Endodermal cell (in vitro differentiated cells): Measurements from ENCODE around the gene TBC1D16. TPM values are rescaled to one million over a fixed set of nuclear protein-coding genes. Genes with fewer than 3 reads are reported as not detected.

Experiments
- DNase-seq: peaks from one replicate; pipeline ENCODE4 v3.0.0-alpha.2; 2017
- H3K27ac ChIP-seq: 2 replicates; pipeline ENCODE4 v1.5.1; 2013; ENCODE audit warnings: mild to moderate bottlenecking, low read depth, low read length, moderate library complexity
- H3K27me3 ChIP-seq: 2 replicates; pipeline ENCODE4 v1.6.1; 2013; ENCODE audit warnings: mild to moderate bottlenecking, low read length, moderate library complexity; ENCODE audit not compliant: insufficient read depth, control insufficient read depth, poor library complexity, severe bottlenecking
- H3K36me3 ChIP-seq: 2 replicates; pipeline ENCODE4 v1.7.0; 2013; ENCODE audit warnings: mild to moderate bottlenecking, low read length, moderate library complexity; ENCODE audit not compliant: control insufficient read depth, insufficient read depth
- H3K4me1 ChIP-seq: one replicate; pipeline ENCODE4 v1.7.0; 2013; ENCODE audit warnings: low read length; ENCODE audit not compliant: control insufficient read depth, insufficient read depth
- H3K4me3 ChIP-seq: 2 replicates; pipeline ENCODE4 v1.5.1; 2013; ENCODE audit warnings: mild to moderate bottlenecking, low read length, moderate library complexity
- H3K9ac ChIP-seq: 2 replicates; pipeline ENCODE4 v1.6.1; 2013; ENCODE audit warnings: mild to moderate bottlenecking, low read length, moderate library complexity; ENCODE audit not compliant: poor library complexity, severe bottlenecking; ENCODE audit errors: extremely low read depth
- H3K9me3 ChIP-seq: 2 replicates; pipeline ENCODE4 v1.6.1; 2013; ENCODE audit warnings: mild to moderate bottlenecking, low read length, moderate library complexity; ENCODE audit not compliant: control insufficient read depth
- H3K27ac Mint-ChIP-seq: 2 replicates; pipeline ENCODE4 v1.8.0; 2020; ENCODE audit warnings: mixed read lengths
- H3K27me3 Mint-ChIP-seq: 2 replicates; pipeline ENCODE4 v1.8.0; 2021; ENCODE audit warnings: mild to moderate bottlenecking, mixed read lengths; ENCODE audit not compliant: insufficient read depth
- H3K36me3 Mint-ChIP-seq: 2 replicates; pipeline ENCODE4 v1.8.0; 2020; ENCODE audit warnings: low read depth, mixed read lengths
- H3K4me1 Mint-ChIP-seq: 2 replicates; pipeline ENCODE4 v1.8.0; 2020; ENCODE audit warnings: mixed read lengths
- H3K4me3 Mint-ChIP-seq: 2 replicates; pipeline ENCODE4 v1.8.0; 2020; ENCODE audit warnings: mild to moderate bottlenecking, moderate library complexity, mixed read lengths
- H3K9me3 Mint-ChIP-seq: 2 replicates; pipeline ENCODE4 v1.8.0; 2020; ENCODE audit warnings: mild to moderate bottlenecking, mixed read lengths
- CTCF ChIP-seq: fragments of 200-600 bp; sonication (generic); conservative IDR thresholded peaks from 2 replicates; pipeline ENCODE4 v1.5.0; 2021; ENCODE audit warnings: antibody characterized with exemption, mild to moderate bottlenecking
- WGBS, 2 experiments: methylation state at CpG; one replicate each; pipeline versions ENCODE4 v1.1.5 to v1.1.7; 2013; ENCODE audit warnings: missing lambda C conversion rate in 2 of 2, mixed read lengths in 1 of 2; ENCODE audit not compliant: insufficient coverage in 1 of 2, insufficient read length in 1 of 2; 5-methylcytosine and 5-hydroxymethylcytosine counted together
- total RNA-seq, 2 donors: library from RNA; stranded (reverse); fragmentation: NEBNext Ultra II Directional in 1 of 2; extraction: Animal tissue kit (Norgen Biotek cat#: 25700) in 1 of 2; gene quantifications; 2 replicates in 1 of 2; 3 replicates in 1 of 2; pipeline ENCODE4 v1.2.1, GENCODE V29; 2021

TBC1D16 gene
- total RNA-seq, 2 donors from 2014 or later = 88.2 to 116 TPM

GRCh38 chr17:80023481-80024205, 12.0 kb downstream of the TBC1D16 start:
- Histone ChIP-seq H3K27ac (peak overlapping the region; percentile 57), H3K9ac (no peak overlapping the region), H3K4me1 (no peaks in the 10 kb centered on the region), H3K9me3 (no peaks in the 10 kb centered on the region), H3K36me3 (no peaks in the 10 kb centered on the region), H3K27me3 (no peaks in the 10 kb centered on the region), H3K4me3 (no peak overlapping the region)
- H3K27me3 Mint-ChIP-seq = no peaks in the 10 kb centered on the region
- 91 to 98% methylated on average over 25 to 43 of the region's 43 CpGs for WGBS, 2 experiments
- no peak overlapping the region for H3K4me3 Mint-ChIP-seq
- no peak overlapping the region for H3K27ac Mint-ChIP-seq
- H3K36me3 Mint-ChIP-seq = peaks cover 20% of the 10 kb centered on the region
- no peaks in the 10 kb centered on the region for H3K9me3 Mint-ChIP-seq
- DNase-seq = no peak
- no peak for TF ChIP-seq CTCF
- peaks cover 8% of the 10 kb centered on the region for H3K4me1 Mint-ChIP-seq

- no peak overlapping the region for H3K27ac Mint-ChIP-seq
- Histone ChIP-seq H3K27me3 (no peaks in the 10 kb centered on the region), H3K36me3 (no peaks in the 10 kb centered on the region), H3K9me3 (no peaks in the 10 kb centered on the region), H3K4me1 (no peaks in the 10 kb centered on the region), H3K4me3 (no peak overlapping the region), H3K27ac (no peak overlapping the region), H3K9ac (no peak overlapping the region)
- no peaks in the 10 kb centered on the region for H3K9me3 Mint-ChIP-seq
- WGBS, 2 experiments = 91% methylated on average over 1 of the region's 2 CpGs; no CpG with 5 or more reads in 1 of the 2 experiments
- no peak for TF ChIP-seq CTCF
- H3K4me3 Mint-ChIP-seq = no peak overlapping the region
- DNase-seq = no peak
- peaks cover 27% of the 10 kb centered on the region for H3K36me3 Mint-ChIP-seq
- H3K27me3 Mint-ChIP-seq = no peaks in the 10 kb centered on the region
- H3K4me1 Mint-ChIP-seq = peaks cover 8% of the 10 kb centered on the region
These were observed 14.1 kb downstream of the TBC1D16 start for GRCh38 chr17:80021600-80021999.

- WGBS, 2 experiments = 89 to 91% methylated on average over 17 to 21 of the region's 21 CpGs
These were observed 16.6 kb downstream of the TBC1D16 start for GRCh38 chr17:80018917-80019651.

More at GRCh38 chr17:80018917-80019651, 16.6 kb downstream of the TBC1D16 start:
- Mint-ChIP-seq H3K4me3 (no peak overlapping the region), H3K4me1 (no peaks in the 10 kb centered on the region), H3K27ac (no peak overlapping the region), H3K36me3 (peaks cover 40% of the 10 kb centered on the region), H3K9me3 (no peaks in the 10 kb centered on the region), H3K27me3 (no peaks in the 10 kb centered on the region)
- no peaks in the 10 kb centered on the region for H3K4me1 ChIP-seq
- DNase-seq = no peak
- H3K27me3 ChIP-seq = no peaks in the 10 kb centered on the region
- H3K9me3 ChIP-seq = peaks cover 6% of the 10 kb centered on the region
- no peak overlapping the region for H3K27ac ChIP-seq
- no peaks in the 10 kb centered on the region for H3K36me3 ChIP-seq
- no peak overlapping the region for H3K9ac ChIP-seq
- TF ChIP-seq CTCF = no peak
- H3K4me3 ChIP-seq = no peak overlapping the region
